Lung (tissue), 12 donors: ENCODE measurements around the gene ZNF805. TPM values are rescaled to one million over a fixed set of nuclear protein-coding genes. Genes with fewer than 3 reads are reported as not detected.

Experiments used
- ATAC-seq: fragments of 200-7000 bp; cut with Tn5 transposase; one replicate; pipeline ENCODE4 v1.9.1; 2020; ENCODE audit warnings: moderate number of reproducible peaks; ENCODE audit not compliant: insufficient read depth, low FRiP score
- DNase-seq, 3 donors: peaks; one replicate each; pipeline ENCODE4 v3.0.0-alpha.2; 2013 to 2017
- H3K27ac ChIP-seq, 2 donors: one replicate each; pipeline ENCODE4 v1.5.1; 2013; ENCODE audit warnings: mild to moderate bottlenecking in 2 of 2, moderate library complexity in 2 of 2, control low read depth in 1 of 2, inconsistent platforms in 1 of 2, low read depth in 1 of 2, low read length in 1 of 2
- H3K27me3 ChIP-seq, 3 donors: one replicate each; pipeline ENCODE4 v1.5.1; 2013; ENCODE audit warnings: low read length in 2 of 3; ENCODE audit not compliant: control insufficient read depth in 3 of 3, insufficient read depth in 3 of 3
- H3K36me3 ChIP-seq, 4 donors: one replicate each; pipeline ENCODE4 v1.5.1; 2013; ENCODE audit warnings: low read length in 4 of 4, mild to moderate bottlenecking in 1 of 4, moderate library complexity in 1 of 4; ENCODE audit not compliant: control insufficient read depth in 4 of 4, insufficient read depth in 4 of 4
- H3K4me1 ChIP-seq, 5 donors: one replicate each; pipeline ENCODE4 v1.5.1; 2013; ENCODE audit warnings: low read length in 5 of 5, mild to moderate bottlenecking in 2 of 5, moderate library complexity in 1 of 5; ENCODE audit not compliant: control insufficient read depth in 5 of 5, insufficient read depth in 5 of 5
- H3K4me3 ChIP-seq: one replicate; pipeline ENCODE4 v1.5.1; 2013; ENCODE audit warnings: mild to moderate bottlenecking, control low read depth, moderate library complexity
- H3K9ac ChIP-seq, 2 donors: one replicate each; pipeline ENCODE4 v1.5.1; 2013; ENCODE audit warnings: low read length in 2 of 2, control low read depth in 1 of 2; ENCODE audit not compliant: insufficient read depth in 1 of 2
- H3K9me3 ChIP-seq, 4 donors: one replicate each; pipeline ENCODE4 v1.5.1; 2013; ENCODE audit warnings: low read length in 3 of 4, mild to moderate bottlenecking in 1 of 4, moderate library complexity in 1 of 4; ENCODE audit not compliant: control insufficient read depth in 4 of 4, insufficient read depth in 3 of 4
- CTCF ChIP-seq: IDR thresholded peaks from 2 replicates; pipeline ENCODE4 v1.5.1; 2012; ENCODE audit warnings: mild to moderate bottlenecking; ENCODE audit errors: control extremely low read depth, extremely low read depth
- WGBS, 2 donors: extraction: QIAGEN DNeasy Blood & Tissue Kit; methylation state at CpG; one replicate each; pipeline ENCODE4 v1.1.7; 2013; 5-methylcytosine and 5-hydroxymethylcytosine counted together
- polyA plus RNA-seq, 2 donors: library from polyadenylated mRNA; stranded (reverse); fragments of 200-250 nt; gene quantifications; one replicate each; pipeline ENCODE4 v1.2.1, GENCODE V29; 2013
- total RNA-seq, 2 donors: library from RNA; depleted of rRNA in 1 of 2; stranded (reverse); fragments of >200 nt in 1 of 2; gene quantifications; one replicate each; pipeline ENCODE4 v1.2.1, GENCODE V29; 2014 to 2021
- donor health status: control.
- donor health status: control.
- donor health status: Bipolar disorder and iron deficiency.
- donor health status: healthy.
- donor health status: DM: yes; HTN: yes; CAD: no.

Gene ZNF805
- total and polyA plus RNA-seq, 4 donors = 0.65 to 29.0 (median 7.8) TPM

- no peaks in the 10 kb centered on the region for H3K27me3 ChIP-seq
- H3K4me1 ChIP-seq = peaks cover 9 to 15% (median 11%) of the 10 kb centered on the region in 5 donors
- DNase-seq (no peak), ATAC-seq (peak; percentile 15)
- 14 to 27% methylated on average over 12 of the region's 12 CpGs for WGBS, 2 donors
- H3K4me3 ChIP-seq = peak overlapping the region; percentile 98
- H3K27ac ChIP-seq = peak overlapping the region; percentile 92 to 97
- peak overlapping the region in 1 of 2 donors; percentile 53 for H3K9ac ChIP-seq
- H3K9me3 ChIP-seq = peaks cover 0 to 4% (median 0%) of the 10 kb centered on the region in 4 donors
- peaks cover 5 to 13% (median 8%) of the 10 kb centered on the region in 4 donors for H3K36me3 ChIP-seq
- no peak for TF ChIP-seq CTCF
Observed at GRCh38 chr19:57239982-57240310, 486 bp upstream of the ZNF805 start.

- peaks cover 9 to 15% (median 11%) of the 10 kb centered on the region in 5 donors for H3K4me1 ChIP-seq
- peaks cover 0 to 9% (median 0%) of the 10 kb centered on the region in 4 donors for H3K9me3 ChIP-seq
- ATAC-seq (no peak), DNase-seq (peak in 2 of 3 donors; percentile 19 to 26)
- peaks cover 10 to 18% (median 14%) of the 10 kb centered on the region in 4 donors for H3K36me3 ChIP-seq
- peak overlapping the region; percentile 92 to 96 for H3K9ac ChIP-seq
- H3K4me3 ChIP-seq = peak overlapping the region; percentile 98
- H3K27me3 ChIP-seq = no peaks in the 10 kb centered on the region
- 20 to 23% methylated on average over 7 of the region's 7 CpGs for WGBS, 2 donors
- TF ChIP-seq CTCF = no peak
- peak overlapping the region; percentile 91 to 97 for H3K27ac ChIP-seq
Observed at GRCh38 chr19:57241176-57241575, 744 bp downstream of the ZNF805 start.

GRCh38 chr19:57242821-57243220 lies 2.4 kb downstream of the ZNF805 start:
- no peak overlapping the region for H3K9ac ChIP-seq
- H3K27me3 ChIP-seq = no peaks in the 10 kb centered on the region
- no peak for ATAC-seq
- DNase-seq = no peak
- H3K4me3 ChIP-seq = no peak overlapping the region
- peaks cover 9 to 15% (median 11%) of the 10 kb centered on the region in 5 donors for H3K4me1 ChIP-seq
- H3K27ac ChIP-seq = no peak overlapping the region
- no peak for TF ChIP-seq CTCF
- WGBS, 2 donors = 96 to 97% methylated on average over 5 of the region's 5 CpGs
- H3K36me3 ChIP-seq = peaks cover 16 to 28% (median 18%) of the 10 kb centered on the region in 4 donors
- peaks cover 0 to 15% (median 0%) of the 10 kb centered on the region in 4 donors for H3K9me3 ChIP-seq

GRCh38 chr19:57244513-57244912 lies 4.1 kb downstream of the ZNF805 start:
- H3K36me3 ChIP-seq = peaks cover 21 to 37% (median 26%) of the 10 kb centered on the region in 4 donors
- WGBS, 2 donors = 87 to 89% methylated on average over 5 of the region's 5 CpGs
- no peak for ATAC-seq

More at GRCh38 chr19:57244513-57244912, 4.1 kb downstream of the ZNF805 start:
- DNase-seq = no peak
- no peak overlapping the region for H3K27ac ChIP-seq
- H3K9me3 ChIP-seq = peaks cover 0 to 22% (median 0%) of the 10 kb centered on the region in 4 donors
- no peak overlapping the region for H3K4me3 ChIP-seq
- no peaks in the 10 kb centered on the region for H3K27me3 ChIP-seq
- TF ChIP-seq CTCF = no peak
- peaks cover 9 to 15% (median 11%) of the 10 kb centered on the region in 5 donors for H3K4me1 ChIP-seq
- H3K9ac ChIP-seq = no peak overlapping the region
